Measurements from ENCODE around the gene SYS1.

The SYS1 gene

DNA sequence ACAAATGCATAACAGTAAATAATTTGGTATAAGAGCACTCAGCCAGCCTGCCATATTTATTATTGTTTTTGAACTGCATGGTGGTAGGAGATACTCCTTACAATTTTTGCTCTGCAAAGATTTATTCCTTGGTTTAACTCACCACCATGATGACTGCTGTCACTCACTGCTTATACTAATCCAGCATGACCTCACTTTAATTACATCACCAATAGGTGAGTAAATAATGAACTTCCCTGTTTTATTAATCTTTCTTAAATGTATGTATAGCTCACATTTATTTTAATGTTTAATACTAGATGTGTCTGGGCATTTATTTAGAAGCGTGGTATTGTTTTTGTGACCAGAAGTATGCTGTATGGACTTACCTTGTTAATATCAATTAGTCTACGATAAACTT, 28.0 kb downstream of the SYS1 start:
- Histone ChIP-seq H3K4me1 (ENCODE audit: control insufficient read depth, insufficient read depth, low read length, unreplicated experiment) (no peaks in the 10 kb centered on the region), H3K4me3 (ENCODE audit: low read depth, low read length) (no peak overlapping the region), H3K79me2 (ENCODE audit: control insufficient read depth, insufficient read depth, low read length, unreplicated experiment) (no peaks in the 10 kb centered on the region)

DNA sequence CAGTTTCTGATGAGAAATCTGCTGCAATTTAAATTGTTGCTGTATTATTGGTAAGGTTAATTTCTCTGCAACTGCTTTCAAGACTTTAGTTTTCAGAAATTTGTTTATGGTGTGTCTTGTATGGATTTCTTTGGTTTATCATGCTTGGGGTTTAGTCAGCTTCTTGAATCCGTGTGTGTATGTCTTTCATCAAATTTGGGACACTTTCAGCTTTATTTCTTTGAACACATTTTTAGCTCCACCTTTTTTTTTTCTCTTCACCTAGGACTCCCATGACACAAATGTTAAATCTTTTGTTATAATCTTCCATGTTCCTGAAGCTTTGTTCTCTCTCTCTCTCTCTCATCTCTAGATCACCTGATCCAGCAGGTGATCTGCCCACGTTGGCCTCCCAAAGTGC, 28.6 kb downstream of the SYS1 start:
- Histone ChIP-seq H3K79me2 (ENCODE audit: control insufficient read depth, insufficient read depth, low read length, unreplicated experiment) (no peaks in the 10 kb centered on the region), H2AFZ (ENCODE audit: low read length, unreplicated experiment) (no peak overlapping the region), H3K27ac (ENCODE audit: low read depth, low read length) (no peak overlapping the region), H3K27me3 (ENCODE audit: insufficient read depth, low read length) (no peaks in the 10 kb centered on the region), H3K4me1 (ENCODE audit: control insufficient read depth, insufficient read depth, low read length, unreplicated experiment) (no peaks in the 10 kb centered on the region), H3K4me3 (ENCODE audit: low read depth, low read length) (no peak overlapping the region), H3K36me3 (ENCODE audit: insufficient read depth, low read length) (no peaks in the 10 kb centered on the region)

More for the DNA sequence above, 28.0 kb downstream of the SYS1 start:
- H2AFZ ChIP-seq (ENCODE audit: low read length, unreplicated experiment) = no peak overlapping the region
- H3K36me3 ChIP-seq (ENCODE audit: insufficient read depth, low read length) = no peaks in the 10 kb centered on the region
- H3K27ac ChIP-seq (ENCODE audit: low read depth, low read length) = no peak overlapping the region
- no peaks in the 10 kb centered on the region for H3K27me3 ChIP-seq (ENCODE audit: insufficient read depth, low read length)

DNA sequence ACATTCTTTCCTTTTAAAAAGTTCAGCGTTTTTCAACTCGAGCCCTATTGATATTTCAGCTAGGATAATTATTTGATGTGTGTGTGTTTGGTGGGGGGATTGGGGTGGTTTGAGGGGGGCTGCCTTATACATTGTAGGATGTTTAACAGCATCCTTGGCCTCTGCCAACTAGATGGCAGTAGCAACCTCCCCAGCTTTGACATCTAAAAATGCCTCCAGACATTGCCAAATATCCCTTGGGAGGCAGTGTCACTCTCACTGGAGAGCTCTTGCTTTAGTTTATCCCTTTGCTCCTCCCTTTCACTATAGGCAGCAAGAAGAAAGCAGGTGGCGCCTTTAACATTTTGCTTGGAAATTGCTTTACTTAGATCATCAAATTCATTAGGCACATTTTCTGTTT, 29.8 kb downstream of the SYS1 start:
- no peaks in the 10 kb centered on the region for H3K4me1 ChIP-seq (ENCODE audit: control insufficient read depth, insufficient read depth, low read length, unreplicated experiment)
- H2AFZ ChIP-seq (ENCODE audit: low read length, unreplicated experiment) = no peak overlapping the region
- H3K27ac ChIP-seq (ENCODE audit: low read depth, low read length) = no peak overlapping the region
- no peaks in the 10 kb centered on the region for H3K27me3 ChIP-seq (ENCODE audit: insufficient read depth, low read length)
- no peaks in the 10 kb centered on the region for H3K36me3 ChIP-seq (ENCODE audit: insufficient read depth, low read length)
- no peaks in the 10 kb centered on the region for H3K79me2 ChIP-seq (ENCODE audit: control insufficient read depth, insufficient read depth, low read length, unreplicated experiment)
- H3K4me3 ChIP-seq (ENCODE audit: low read depth, low read length) = no peak overlapping the region

- Histone ChIP-seq H3K4me1 (ENCODE audit: control insufficient read depth, insufficient read depth, low read length, unreplicated experiment) (no peaks in the 10 kb centered on the region), H3K79me2 (ENCODE audit: control insufficient read depth, insufficient read depth, low read length, unreplicated experiment) (no peaks in the 10 kb centered on the region), H3K4me3 (ENCODE audit: low read depth, low read length) (no peak overlapping the region), H3K36me3 (ENCODE audit: insufficient read depth, low read length) (no peaks in the 10 kb centered on the region), H3K27me3 (ENCODE audit: insufficient read depth, low read length) (no peaks in the 10 kb centered on the region), H3K27ac (ENCODE audit: low read depth, low read length) (no peak overlapping the region), H2AFZ (ENCODE audit: low read length, unreplicated experiment) (no peak overlapping the region)
Measured at GRCh38 chr20:45394221-45395113, 31.5 kb downstream of the SYS1 start.

GRCh38 chr20:45395114-45395415, 32.1 kb downstream of the SYS1 start:
- no peaks in the 10 kb centered on the region for H3K79me2 ChIP-seq (ENCODE audit: control insufficient read depth, insufficient read depth, low read length, unreplicated experiment)
- no peaks in the 10 kb centered on the region for H3K4me1 ChIP-seq (ENCODE audit: control insufficient read depth, insufficient read depth, low read length, unreplicated experiment)
- H2AFZ ChIP-seq (ENCODE audit: low read length, unreplicated experiment) = no peak overlapping the region
- H3K36me3 ChIP-seq (ENCODE audit: insufficient read depth, low read length) = no peaks in the 10 kb centered on the region
- H3K27ac ChIP-seq (ENCODE audit: low read depth, low read length) = no peak overlapping the region
- no peak overlapping the region for H3K4me3 ChIP-seq (ENCODE audit: low read depth, low read length)
- no peaks in the 10 kb centered on the region for H3K27me3 ChIP-seq (ENCODE audit: insufficient read depth, low read length)

DNA sequence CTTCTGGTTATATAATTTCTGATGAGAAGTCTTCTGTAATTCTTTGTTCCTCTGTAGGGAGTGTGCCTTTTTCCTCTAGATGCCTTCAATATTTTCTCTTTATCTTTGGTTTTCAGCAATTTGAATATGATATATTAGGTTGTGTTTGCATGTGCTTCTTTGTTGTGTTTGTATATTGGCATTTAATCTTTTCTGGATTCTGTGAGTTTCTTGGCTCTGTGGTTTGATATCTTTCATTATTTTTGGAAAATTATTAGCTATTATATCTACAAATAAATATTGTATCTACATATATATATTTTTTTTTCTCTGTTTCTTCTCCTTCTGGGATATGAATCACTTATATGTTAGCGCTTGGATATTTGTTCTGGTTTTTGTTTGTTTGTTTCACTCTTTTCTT, 36.1 kb downstream of the SYS1 start:
- no peaks in the 10 kb centered on the region for H3K27me3 ChIP-seq (ENCODE audit: insufficient read depth, low read length)
- no peak overlapping the region for H3K4me3 ChIP-seq (ENCODE audit: low read depth, low read length)
- no peaks in the 10 kb centered on the region for H3K79me2 ChIP-seq (ENCODE audit: control insufficient read depth, insufficient read depth, low read length, unreplicated experiment)
- H3K36me3 ChIP-seq (ENCODE audit: insufficient read depth, low read length) = no peaks in the 10 kb centered on the region
- H3K27ac ChIP-seq (ENCODE audit: low read depth, low read length) = no peak overlapping the region
- no peak overlapping the region for H2AFZ ChIP-seq (ENCODE audit: low read length, unreplicated experiment)
- no peaks in the 10 kb centered on the region for H3K4me1 ChIP-seq (ENCODE audit: control insufficient read depth, insufficient read depth, low read length, unreplicated experiment)

GRCh38 chr20:45400346-45401031, 37.5 kb downstream of the SYS1 start:
- Histone ChIP-seq H3K27me3 (ENCODE audit: insufficient read depth, low read length) (peaks cover 3% of the 10 kb centered on the region; the same call in 1 of the 2 replicates), H3K4me1 (ENCODE audit: control insufficient read depth, insufficient read depth, low read length, unreplicated experiment) (peaks cover 2% of the 10 kb centered on the region), H3K79me2 (ENCODE audit: control insufficient read depth, insufficient read depth, low read length, unreplicated experiment) (no peaks in the 10 kb centered on the region), H3K36me3 (ENCODE audit: insufficient read depth, low read length) (no peaks in the 10 kb centered on the region), H3K27ac (ENCODE audit: low read depth, low read length) (no peak overlapping the region), H2AFZ (ENCODE audit: low read length, unreplicated experiment) (no peak overlapping the region), H3K4me3 (ENCODE audit: low read depth, low read length) (no peak overlapping the region)

- H3K4me3 ChIP-seq (ENCODE audit: low read depth, low read length) = no peak overlapping the region
- peaks cover 23% of the 10 kb centered on the region; the same call in 1 of the 2 replicates for H3K27me3 ChIP-seq (ENCODE audit: insufficient read depth, low read length)
- no peak overlapping the region for H2AFZ ChIP-seq (ENCODE audit: low read length, unreplicated experiment)
- H3K4me1 ChIP-seq (ENCODE audit: control insufficient read depth, insufficient read depth, low read length, unreplicated experiment) = peaks cover 4% of the 10 kb centered on the region
- no peak overlapping the region for H3K27ac ChIP-seq (ENCODE audit: low read depth, low read length)
- no peaks in the 10 kb centered on the region for H3K79me2 ChIP-seq (ENCODE audit: control insufficient read depth, insufficient read depth, low read length, unreplicated experiment)
- H3K36me3 ChIP-seq (ENCODE audit: insufficient read depth, low read length) = no peaks in the 10 kb centered on the region
Measured at GRCh38 chr20:45402946-45403345, 40.0 kb downstream of the SYS1 start.

DNA sequence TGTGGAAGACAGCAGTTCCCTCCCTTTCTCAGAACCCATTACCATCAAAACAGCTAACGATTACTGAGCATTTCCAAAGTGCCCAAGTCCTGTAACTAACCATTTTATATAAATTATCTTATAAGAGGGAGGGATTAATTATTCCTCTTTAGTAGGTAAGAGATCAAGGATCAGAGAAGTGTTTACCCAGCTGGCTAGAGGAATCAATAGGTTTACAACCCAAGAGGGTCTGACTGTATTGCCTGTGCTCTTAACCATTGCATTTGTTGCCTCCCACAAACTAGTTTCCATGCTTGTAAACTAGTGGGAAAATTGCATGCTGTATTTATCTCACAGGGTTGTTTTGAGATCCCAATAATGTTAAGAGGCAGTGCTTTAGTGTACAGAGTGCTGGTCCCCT, 41.5 kb downstream of the SYS1 start:
- H3K27me3 ChIP-seq (ENCODE audit: insufficient read depth, low read length) = peaks cover 23% of the 10 kb centered on the region; the same call in 1 of the 2 replicates
- H3K4me3 ChIP-seq (ENCODE audit: low read depth, low read length) = no peak overlapping the region
- no peaks in the 10 kb centered on the region for H3K79me2 ChIP-seq (ENCODE audit: control insufficient read depth, insufficient read depth, low read length, unreplicated experiment)

DNA sequence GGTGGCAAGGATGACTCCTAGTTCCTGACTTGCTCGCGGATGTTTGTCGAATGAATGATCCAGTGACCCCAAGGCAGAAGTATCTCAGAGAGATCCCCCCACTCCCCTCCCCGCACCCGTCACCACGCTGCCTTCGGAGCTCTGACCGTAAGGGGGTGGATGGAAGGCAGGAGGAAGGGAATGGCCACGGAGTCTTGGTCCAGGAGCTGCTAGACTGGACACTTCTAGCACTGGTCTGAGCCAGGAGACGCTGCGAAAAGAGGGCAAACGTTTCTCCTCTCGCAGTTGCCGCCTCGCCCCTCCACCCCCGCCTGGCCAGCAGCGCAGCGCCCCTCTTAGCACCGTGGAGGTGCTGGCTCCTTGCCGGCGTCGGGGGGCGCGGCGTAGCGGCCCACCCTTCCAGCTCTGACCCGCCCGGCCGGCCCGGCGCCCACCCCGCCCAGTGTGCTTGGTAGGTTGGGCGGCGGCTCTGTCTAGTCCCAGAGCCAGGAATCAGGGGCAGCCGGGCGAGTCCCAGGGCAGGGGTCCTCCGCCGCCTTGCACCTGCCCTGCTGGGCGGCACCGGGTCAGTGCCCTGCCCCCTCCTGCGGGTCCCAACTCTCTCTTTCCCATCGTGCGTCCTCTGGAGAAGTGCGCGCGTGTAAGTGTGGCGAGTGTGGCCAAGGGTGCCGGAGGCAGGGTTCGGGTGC, 42.8 kb downstream of the SYS1 start:
- no peak overlapping the region for H2AFZ ChIP-seq (ENCODE audit: low read length, unreplicated experiment)
- H3K4me3 ChIP-seq (ENCODE audit: low read depth, low read length) = peak overlapping the region; percentile 78
- H3K27ac ChIP-seq (ENCODE audit: low read depth, low read length) = no peak overlapping the region

More for the DNA sequence above, 41.5 kb downstream of the SYS1 start:
- Histone ChIP-seq H3K4me1 (ENCODE audit: control insufficient read depth, insufficient read depth, low read length, unreplicated experiment) (peaks cover 4% of the 10 kb centered on the region), H2AFZ (ENCODE audit: low read length, unreplicated experiment) (no peak overlapping the region), H3K36me3 (ENCODE audit: insufficient read depth, low read length) (no peaks in the 10 kb centered on the region), H3K27ac (ENCODE audit: low read depth, low read length) (no peak overlapping the region)

More for the DNA sequence above, 42.8 kb downstream of the SYS1 start:
- H3K27me3 ChIP-seq (ENCODE audit: insufficient read depth, low read length) = peaks cover 23% of the 10 kb centered on the region; the same call in 1 of the 2 replicates
- H3K4me1 ChIP-seq (ENCODE audit: control insufficient read depth, insufficient read depth, low read length, unreplicated experiment) = peaks cover 4% of the 10 kb centered on the region
- no peaks in the 10 kb centered on the region for H3K79me2 ChIP-seq (ENCODE audit: control insufficient read depth, insufficient read depth, low read length, unreplicated experiment)
- H3K36me3 ChIP-seq (ENCODE audit: insufficient read depth, low read length) = no peaks in the 10 kb centered on the region
